ENCODE measurements around the gene SF3B4.
"Not testable (repeated sequence)": the region's sequence is repeated elsewhere in the genome, so short reads cannot be mapped to it uniquely, and the experiment has no call there.

Gene SF3B4

GRCh38 chr1:149888999-149889289, 38.7 kb downstream of the SF3B4 start:
- Histone ChIP-seq H3K23ac (ENCODE audit: low read length in 2 of 2) (no peak overlapping the region), H3K18ac (ENCODE audit: low read depth in 1 of 2, low read length in 2 of 2) (peak overlapping the region; percentile 5 to 80), H2BK15ac (ENCODE audit: low read depth, poor library complexity, severe bottlenecking) (no peak overlapping the region), H4K91ac (ENCODE audit: low read length) (no peak overlapping the region), H2BK120ac (ENCODE audit: low read depth, low read length) (no peak overlapping the region), H2AFZ (ENCODE audit: low read depth, low read length) (peak overlapping the region; percentile 80), H2AK5ac (ENCODE audit: low read length, severe bottlenecking) (peak overlapping the region; percentile 13), H2BK5ac (ENCODE audit: low read depth, low read length, poor library complexity, severe bottlenecking) (no peak overlapping the region), H3K4me1 (ENCODE audit: control insufficient read depth, insufficient read depth, low read depth, low read length) (peaks cover 2% of the 10 kb centered on the region), H3K4me3 (ENCODE audit: insufficient read depth in 1 of 2, low read depth in 1 of 2, low read length in 2 of 2) (peak overlapping the region in 1 of 2 experiments; percentile 79), H3K4me2 (ENCODE audit: low read length, poor library complexity, severe bottlenecking) (peak overlapping the region; percentile 79), H3K27me3 (ENCODE audit: control insufficient read depth in 1 of 2, insufficient read depth in 1 of 2, low read length in 2 of 2) (no peaks in the 10 kb centered on the region), H3K9ac (ENCODE audit: low read length) (peak overlapping the region; percentile 98), H3K4ac (ENCODE audit: low read depth in 1 of 2, low read length in 2 of 2) (peak overlapping the region in 1 of 2 experiments; percentile 71), H2BK12ac (ENCODE audit: low read length in 2 of 2) (no peak overlapping the region), H3K14ac (ENCODE audit: low read length in 2 of 2) (peak overlapping the region in 1 of 2 experiments; percentile 39), H3K27ac (ENCODE audit: low read length, poor library complexity, severe bottlenecking) (peak overlapping the region; percentile 99), H3K36me3 (ENCODE audit: control insufficient read depth in 1 of 2, insufficient read depth in 2 of 2, low read depth in 1 of 2, low read length in 2 of 2) (no peaks in the 10 kb centered on the region), H3K79me1 (replicated peaks; ENCODE audit: low read length, poor library complexity, severe bottlenecking) (peaks cover 3% of the 10 kb centered on the region), H4K8ac (ENCODE audit: low read length) (peak overlapping the region; percentile 66), H3K9me3 (ENCODE audit: control insufficient read depth, low read length) (no peaks in the 10 kb centered on the region)
- 45% methylated on average over 5 of the region's 6 CpGs for WGBS
- DNase-seq = no peak

GRCh38 chr1:149888247-149888998, 39.2 kb downstream of the SF3B4 start:
- peak overlapping the region; percentile 79 for H3K4me2 ChIP-seq (ENCODE audit: low read length, poor library complexity, severe bottlenecking)
- no peak overlapping the region for H3K23ac ChIP-seq (ENCODE audit: low read length in 2 of 2)
- peak overlapping the region; percentile 80 for H2AK5ac ChIP-seq (ENCODE audit: low read length, severe bottlenecking)
- H3K36me3 ChIP-seq (ENCODE audit: control insufficient read depth in 1 of 2, insufficient read depth in 2 of 2, low read depth in 1 of 2, low read length in 2 of 2) = no peaks in the 10 kb centered on the region
- peak overlapping the region; percentile 89 for H3K4ac ChIP-seq (ENCODE audit: low read depth in 1 of 2, low read length in 2 of 2)
- peak overlapping the region; percentile 96 for H2BK120ac ChIP-seq (ENCODE audit: low read depth, low read length)
- peak overlapping the region; percentile 39 to 58 for H3K14ac ChIP-seq (ENCODE audit: low read length in 2 of 2)
- H3K9me3 ChIP-seq (ENCODE audit: control insufficient read depth, low read length) = no peaks in the 10 kb centered on the region
- peak overlapping the region in 1 of 2 experiments; percentile 31 for H2BK12ac ChIP-seq (ENCODE audit: low read length in 2 of 2)
- no peaks in the 10 kb centered on the region for H3K27me3 ChIP-seq (ENCODE audit: control insufficient read depth in 1 of 2, insufficient read depth in 1 of 2, low read length in 2 of 2)
- peak overlapping the region; percentile 80 for H2AFZ ChIP-seq (ENCODE audit: low read depth, low read length)
- H3K4me1 ChIP-seq (ENCODE audit: control insufficient read depth, insufficient read depth, low read depth, low read length) = peaks cover 2% of the 10 kb centered on the region
- H2BK15ac ChIP-seq (ENCODE audit: low read depth, poor library complexity, severe bottlenecking) = no peak overlapping the region
- peak overlapping the region; percentile 74 for H2BK5ac ChIP-seq (ENCODE audit: low read depth, low read length, poor library complexity, severe bottlenecking)
- DNase-seq = no peak
- H4K8ac ChIP-seq (ENCODE audit: low read length) = peak overlapping the region; percentile 79
- H3K79me1 ChIP-seq (replicated peaks; ENCODE audit: low read length, poor library complexity, severe bottlenecking) = peaks cover 7% of the 10 kb centered on the region
- peak overlapping the region; percentile 43 for H4K91ac ChIP-seq (ENCODE audit: low read length)
- H3K18ac ChIP-seq (ENCODE audit: low read depth in 1 of 2, low read length in 2 of 2) = peak overlapping the region; percentile 85 to 91
- peak overlapping the region; percentile 99 for H3K27ac ChIP-seq (ENCODE audit: low read length, poor library complexity, severe bottlenecking)
- H3K9ac ChIP-seq (ENCODE audit: low read length) = peak overlapping the region; percentile 98
- H3K4me3 ChIP-seq (ENCODE audit: insufficient read depth in 1 of 2, low read depth in 1 of 2, low read length in 2 of 2) = peak overlapping the region; percentile 35 to 79
- 1% methylated on average over 28 of the region's 28 CpGs for WGBS

GRCh38 chr1:149887456-149888246, 40.0 kb downstream of the SF3B4 start:
- peak overlapping the region in 1 of 2 experiments; percentile 74 for H3K23ac ChIP-seq (ENCODE audit: low read length in 2 of 2)
- no peaks in the 10 kb centered on the region for H3K36me3 ChIP-seq (ENCODE audit: control insufficient read depth in 1 of 2, insufficient read depth in 2 of 2, low read depth in 1 of 2, low read length in 2 of 2)
- peak overlapping the region in 1 of 2 experiments; percentile 98 for H3K14ac ChIP-seq (ENCODE audit: low read length in 2 of 2)
- peak overlapping the region; percentile 94 for H4K91ac ChIP-seq (ENCODE audit: low read length)
- peak overlapping the region; percentile 61 to 79 for H3K4me3 ChIP-seq (ENCODE audit: insufficient read depth in 1 of 2, low read depth in 1 of 2, low read length in 2 of 2)
- peak overlapping the region; percentile 36 for H2AFZ ChIP-seq (ENCODE audit: low read depth, low read length)
- peak overlapping the region; percentile 7 for H4K8ac ChIP-seq (ENCODE audit: low read length)
- DNase-seq = peak; percentile 100
- peak overlapping the region; percentile 90 to 91 for H3K18ac ChIP-seq (ENCODE audit: low read depth in 1 of 2, low read length in 2 of 2)
- H2AK5ac ChIP-seq (ENCODE audit: low read length, severe bottlenecking) = peak overlapping the region; percentile 80
- H3K9me3 ChIP-seq (ENCODE audit: control insufficient read depth, low read length) = no peaks in the 10 kb centered on the region
- H3K9ac ChIP-seq (ENCODE audit: low read length) = peak overlapping the region; percentile 98
- peak overlapping the region in 1 of 2 experiments; percentile 31 for H2BK12ac ChIP-seq (ENCODE audit: low read length in 2 of 2)
- peak overlapping the region; percentile 99 for H3K27ac ChIP-seq (ENCODE audit: low read length, poor library complexity, severe bottlenecking)
- H2BK5ac ChIP-seq (ENCODE audit: low read depth, low read length, poor library complexity, severe bottlenecking) = peak overlapping the region; percentile 74
- H3K4ac ChIP-seq (ENCODE audit: low read depth in 1 of 2, low read length in 2 of 2) = peak overlapping the region; percentile 89 to 91
- H2BK120ac ChIP-seq (ENCODE audit: low read depth, low read length) = peak overlapping the region; percentile 96
- WGBS = 0% methylated on average over 46 of the region's 46 CpGs
- peaks cover 2% of the 10 kb centered on the region for H3K4me1 ChIP-seq (ENCODE audit: control insufficient read depth, insufficient read depth, low read depth, low read length)
- no peaks in the 10 kb centered on the region for H3K27me3 ChIP-seq (ENCODE audit: control insufficient read depth in 1 of 2, insufficient read depth in 1 of 2, low read length in 2 of 2)
- peak overlapping the region; percentile 79 for H3K4me2 ChIP-seq (ENCODE audit: low read length, poor library complexity, severe bottlenecking)
- peaks cover 7% of the 10 kb centered on the region for H3K79me1 ChIP-seq (replicated peaks; ENCODE audit: low read length, poor library complexity, severe bottlenecking)
- no peak overlapping the region for H2BK15ac ChIP-seq (ENCODE audit: low read depth, poor library complexity, severe bottlenecking)

- H3K79me1 ChIP-seq (replicated peaks; ENCODE audit: low read length, poor library complexity, severe bottlenecking); H3K27me3 ChIP-seq (ENCODE audit: control insufficient read depth in 1 of 2, insufficient read depth in 1 of 2, low read length in 2 of 2); H4K8ac ChIP-seq (ENCODE audit: low read length); H3K4me1 ChIP-seq (ENCODE audit: control insufficient read depth, insufficient read depth, low read depth, low read length); H2BK15ac ChIP-seq (ENCODE audit: low read depth, poor library complexity, severe bottlenecking); H2BK12ac ChIP-seq (ENCODE audit: low read length in 2 of 2); H2BK120ac ChIP-seq (ENCODE audit: low read depth, low read length); H3K36me3 ChIP-seq (ENCODE audit: control insufficient read depth in 1 of 2, insufficient read depth in 2 of 2, low read depth in 1 of 2, low read length in 2 of 2); H2BK5ac ChIP-seq (ENCODE audit: low read depth, low read length, poor library complexity, severe bottlenecking); H3K9me3 ChIP-seq (ENCODE audit: control insufficient read depth, low read length); H2AFZ ChIP-seq (ENCODE audit: low read depth, low read length); DNase-seq; H3K23ac ChIP-seq (ENCODE audit: low read length in 2 of 2); H2AK5ac ChIP-seq (ENCODE audit: low read length, severe bottlenecking): not testable (repeated sequence)
- peak overlapping the region; percentile 78 for H3K4me2 ChIP-seq (ENCODE audit: low read length, poor library complexity, severe bottlenecking)
- H3K4me3 ChIP-seq (ENCODE audit: insufficient read depth in 1 of 2, low read depth in 1 of 2, low read length in 2 of 2) = peak overlapping the region; percentile 68 to 79
- peak overlapping the region in 1 of 2 experiments; percentile 99 for H3K14ac ChIP-seq (ENCODE audit: low read length in 2 of 2)
- H3K27ac ChIP-seq (ENCODE audit: low read length, poor library complexity, severe bottlenecking) = peak overlapping the region; percentile 79
- H4K91ac ChIP-seq (ENCODE audit: low read length) = peak overlapping the region; percentile 92
- WGBS = 1% methylated on average over 12 of the region's 13 CpGs
- H3K18ac ChIP-seq (ENCODE audit: low read depth in 1 of 2, low read length in 2 of 2) = peak overlapping the region; percentile 99
- H3K9ac ChIP-seq (ENCODE audit: low read length) = peak overlapping the region; percentile 98
- H3K4ac ChIP-seq (ENCODE audit: low read depth in 1 of 2, low read length in 2 of 2) = peak overlapping the region; percentile 86 to 91
Observed at GRCh38 chr1:149887196-149887455, 40.5 kb downstream of the SF3B4 start.
